Endothelial cell of umbilical vein (primary cell): ENCODE measurements around the gene INKA1. TPM values are rescaled to one million over a fixed set of nuclear protein-coding genes. Genes with fewer than 3 reads are reported as not detected.

Source experiments
- BruUV-seq: library from RNA; stranded (reverse); fragments of 400-500 nt; replicated peaks from 2 replicates; lab custom pipeline; 2021; lab: Mats Ljungman, UMichigan
- CTCF ChIA-PET: fragments of 300-600, 350-600 bp; sonication (Branson Sonifier 250); formaldehyde crosslinking; loops from one replicate; lab custom pipeline; 2021; ENCODE audit warnings: antibody characterized with exemption, inconsistent platforms; lab: Charles Lee
- POLR2A ChIA-PET: fragments of 300-600, 350-600 bp; sonication (Branson Sonifier 250); formaldehyde crosslinking; loops from one replicate; lab custom pipeline; 2021; ENCODE audit warnings: antibody characterized with exemption, inconsistent platforms; lab: Charles Lee
- DNase-seq: peaks from one replicate; pipeline ENCODE4 v3.0.0-alpha.2; 2011; ENCODE audit warnings: low read depth, low spot score
- FAIRE-seq: peaks from 2 replicates; lab custom pipeline; 2011; peaks lifted over from hg19 to GRCh38; lab: Jason Lieb, UNC
- H2AFZ ChIP-seq: 2 replicates; pipeline ENCODE4 v1.6.0; 2012; ENCODE audit warnings: low read depth, low read length, control low read depth, inconsistent platforms
- H3K27ac ChIP-seq: 2 replicates; pipeline ENCODE4 v1.5.1; 2011; ENCODE audit warnings: low read depth, mild to moderate bottlenecking, control low read depth, low read length, moderate library complexity; ENCODE audit not compliant: insufficient read depth
- H3K27me3 ChIP-seq, 2 experiments: 2 replicates each; pipeline versions ENCODE4 v1.6.0 to v1.6.1; 2011; ENCODE audit warnings: low read length in 2 of 2, mixed read lengths in 1 of 2; ENCODE audit not compliant: control insufficient read depth in 2 of 2, insufficient read depth in 2 of 2
- H3K36me3 ChIP-seq, 2 experiments: 2 replicates in 1 of 2; 3 replicates in 1 of 2; pipeline ENCODE4 v1.5.1; 2011; ENCODE audit warnings: low read length in 2 of 2, mild to moderate bottlenecking in 1 of 2, moderate library complexity in 1 of 2; ENCODE audit not compliant: control insufficient read depth in 2 of 2, insufficient read depth in 2 of 2; ENCODE audit errors: extremely low read depth in 1 of 2
- H3K4me1 ChIP-seq: 3 replicates; pipeline ENCODE4 v1.5.1; 2011; ENCODE audit warnings: mild to moderate bottlenecking, low read length; ENCODE audit not compliant: control insufficient read depth, insufficient read depth; ENCODE audit errors: extremely low read depth
- H3K4me2 ChIP-seq: 2 replicates; pipeline ENCODE4 v1.6.1; 2011; ENCODE audit warnings: low read length, control low read depth, mixed read lengths; ENCODE audit not compliant: insufficient read depth
- H3K4me3 ChIP-seq, 3 experiments: fragments of 200-600 bp in 1 of 3; sonication (generic), shearing (Covaris generic) in 1 of 3; replicated peaks in 1 of 3; 2 replicates each; pipeline ENCODE4 v1.5.1; 2011 to 2016; ENCODE audit warnings: control low read depth in 3 of 3, low read length in 3 of 3, mild to moderate bottlenecking in 2 of 3, inconsistent platforms in 1 of 3, low read depth in 1 of 3, moderate library complexity in 1 of 3; ENCODE audit not compliant: insufficient read depth in 1 of 3
- H3K79me2 ChIP-seq: 2 replicates; pipeline ENCODE4 v1.6.0; 2012; ENCODE audit warnings: low read length, inconsistent platforms; ENCODE audit not compliant: control insufficient read depth, insufficient read depth
- H3K9ac ChIP-seq: replicated peaks from 2 replicates; pipeline ENCODE3; 2011; ENCODE audit warnings: low read length, control low read depth; ENCODE audit not compliant: insufficient read depth; ENCODE audit errors: extremely low read depth
- H3K9me1 ChIP-seq: replicated peaks from 3 replicates; pipeline ENCODE4 v1.6.0; 2011; ENCODE audit warnings: mild to moderate bottlenecking, low read length; ENCODE audit not compliant: control insufficient read depth, insufficient read depth; ENCODE audit errors: extremely low read depth
- H3K9me3 ChIP-seq: replicated peaks from 2 replicates; pipeline ENCODE4 v1.5.1; 2012; ENCODE audit warnings: low read length, inconsistent platforms; ENCODE audit not compliant: control insufficient read depth, insufficient read depth
- H4K20me1 ChIP-seq: replicated peaks from 2 replicates; pipeline ENCODE3; 2011; ENCODE audit warnings: mild to moderate bottlenecking, low read length; ENCODE audit not compliant: control insufficient read depth, insufficient read depth; ENCODE audit errors: extremely low read depth
- EZH2 ChIP-seq: IDR thresholded peaks from 2 replicates; pipeline ENCODE4 v1.6.1; 2012; ENCODE audit warnings: borderline replicate concordance, low read depth, mild to moderate bottlenecking, moderate library complexity, low read length, inconsistent platforms; ENCODE audit not compliant: severe bottlenecking
- FOS ChIP-seq: IDR thresholded peaks from 2 replicates; pipeline ENCODE4 v1.6.1; 2011; ENCODE audit warnings: mild to moderate bottlenecking, low read length, moderate library complexity, borderline replicate concordance; ENCODE audit not compliant: insufficient read depth
- GATA2 ChIP-seq: IDR thresholded peaks from 2 replicates; pipeline ENCODE4 v1.7.0; 2011; ENCODE audit warnings: low read depth, mild to moderate bottlenecking, moderate library complexity, mixed read lengths, low read length; ENCODE audit not compliant: insufficient read length, insufficient read depth
- JUN ChIP-seq: IDR thresholded peaks from 2 replicates; pipeline ENCODE4 v1.6.1; 2011; ENCODE audit warnings: borderline replicate concordance, low read depth; ENCODE audit not compliant: insufficient read length, insufficient read depth
- MYC ChIP-seq: IDR thresholded peaks from one replicate; pipeline ENCODE4 v1.6.1; 2011; ENCODE audit warnings: mild to moderate bottlenecking, low read depth, low read length
- POLR2A ChIP-seq: IDR thresholded peaks from 2 replicates; pipeline ENCODE4 v1.6.1; 2012; ENCODE audit warnings: low read depth, mild to moderate bottlenecking, control low read depth, low read length
- POLR2AphosphoS5 ChIP-seq: IDR thresholded peaks from 2 replicates; pipeline ENCODE4 v1.6.1; 2012; ENCODE audit warnings: low read depth, mild to moderate bottlenecking, control low read depth, low read length, moderate library complexity; ENCODE audit not compliant: insufficient read depth
- dilution Hi-C: fragments of 300-500 bp; cut with MboI; formaldehyde crosslinking; loops from one replicate; pipeline ENCODE4 v1.15.0; 2019; ENCODE audit warnings: low sequenced_read_pairs; ENCODE audit not compliant: extremely low pct_ligation_motif_present
- intact Hi-C: fragments of 100-400 bp; cut with micrococcal nuclease; formaldehyde crosslinking; loops from one replicate; pipeline ENCODE4 v1.10.0; 2022
- polyA plus RNA-seq, 4 experiments: library from polyadenylated mRNA; depleted of rRNA in 3 of 4; stranded (reverse) in 3 of 4; unstranded in 1 of 4; fragments of >200 nt; gene quantifications; 2 replicates each; pipeline versions ENCODE4 v1.2.1 to v1.2.3, GENCODE V29; 2011 to 2012; ENCODE audit warnings: missing spikeins in 1 of 4
- total RNA-seq: library from RNA; stranded (reverse); gene quantifications from 2 replicates; pipeline ENCODE4 v1.2.3, GENCODE V29; 2021
- TF ChIP-seq, protein P1 (sequence below), 2 donors: IDR thresholded peaks; 1 replicate in 1 of 2; 2 replicates in 1 of 2; pipeline ENCODE4 v1.5.1; 2011; ENCODE audit warnings: low read length in 2 of 2, mild to moderate bottlenecking in 2 of 2, moderate library complexity in 2 of 2, control low read depth in 1 of 2, inconsistent platforms in 1 of 2, low read depth in 1 of 2; ENCODE audit not compliant: insufficient read depth in 1 of 2; ENCODE audit errors: extremely low read depth in 1 of 2
- TF ChIP-seq, protein P2 (sequence below): IDR thresholded peaks from 2 replicates; pipeline ENCODE4 v1.6.1; 2011; ENCODE audit not compliant: insufficient read depth, insufficient read length

Gene INKA1
- total and polyA plus RNA-seq, 2 donors (not counting 3 experiments of a cell fraction or from before 2014, with no cell fraction given): 24.0 to 37.8 TPM

DNA sequence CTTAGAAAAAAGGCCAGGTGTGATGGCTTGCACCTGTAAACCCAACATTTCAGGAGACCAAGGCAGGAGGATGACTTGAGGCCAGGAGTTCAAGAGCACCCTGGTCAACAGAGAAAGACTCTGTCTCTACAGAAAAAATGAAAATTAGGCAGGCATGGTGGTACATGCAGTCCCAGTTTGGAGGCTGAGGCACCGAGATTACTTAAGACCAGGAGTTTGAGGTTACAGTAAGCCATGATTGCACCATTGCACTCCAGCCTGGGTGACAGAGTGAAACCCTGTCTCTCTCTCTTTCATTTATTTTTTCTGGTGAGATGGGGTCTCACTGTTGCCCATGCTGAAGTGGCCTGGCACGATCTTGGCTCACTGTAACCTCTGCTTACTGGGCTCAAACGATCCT, 41.4 kb upstream of the INKA1 start:
- H2AFZ ChIP-seq: no peak overlapping the region
- dilution Hi-C loops: no loop called here
- DNase-seq (no peak), FAIRE-seq (no peak)
- no peaks in the 10 kb centered on the region for H3K9me3 ChIP-seq
- intact Hi-C loops: no loop called here
- no TSS peak for BruUV-seq
- H4K20me1 ChIP-seq: peaks cover 4% of the 10 kb centered on the region
- no peak overlapping the region for H3K27ac ChIP-seq
- no peak for TF ChIP-seq FOS
- no peaks in the 10 kb centered on the region for H3K9me1 ChIP-seq
- H3K9ac ChIP-seq: no peak overlapping the region
- no peaks in the 10 kb centered on the region for H3K27me3 ChIP-seq
- ChIA-PET CTCF (no interaction called here), POLR2A (no interaction called here)
- no peak overlapping the region for H3K4me2 ChIP-seq
- no peaks in the 10 kb centered on the region for H3K36me3 ChIP-seq
- H3K79me2 ChIP-seq: peaks cover 59% of the 10 kb centered on the region
- H3K4me1 ChIP-seq: no peaks in the 10 kb centered on the region
- no peak overlapping the region for H3K4me3 ChIP-seq

DNA sequence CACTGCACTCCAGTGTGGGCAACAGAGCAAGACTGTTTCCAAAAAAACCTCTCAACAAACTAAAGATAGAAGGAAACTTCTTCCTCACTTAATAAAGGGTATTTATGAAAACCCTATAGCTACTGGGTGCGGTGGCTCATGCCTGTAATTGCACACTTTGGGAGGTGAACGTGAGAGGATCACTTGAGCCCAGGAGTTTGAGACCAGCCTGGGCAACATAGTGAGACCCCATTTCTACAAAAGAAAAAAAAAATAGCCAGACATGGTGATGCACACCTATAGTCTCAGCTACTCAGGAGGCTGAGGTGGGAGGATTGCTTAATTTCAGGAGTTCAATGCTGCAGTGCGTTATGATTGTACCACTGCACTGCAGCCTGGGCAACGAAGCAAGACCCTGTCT, 39.1 kb upstream of the INKA1 start:
- no TSS peak for BruUV-seq
- Histone ChIP-seq H3K4me2 (no peak overlapping the region), H4K20me1 (peaks cover 5% of the 10 kb centered on the region), H2AFZ (no peak overlapping the region), H3K4me1 (no peaks in the 10 kb centered on the region), H3K79me2 (peaks cover 61% of the 10 kb centered on the region), H3K36me3 (no peaks in the 10 kb centered on the region), H3K9ac (no peak overlapping the region), H3K4me3 (no peak overlapping the region), H3K9me1 (no peaks in the 10 kb centered on the region), H3K9me3 (no peaks in the 10 kb centered on the region), H3K27ac (no peak overlapping the region), H3K27me3 (no peaks in the 10 kb centered on the region)
- CTCF ChIA-PET: no interaction called here
- TF ChIP-seq POLR2A (no peak), FOS (no peak), JUN (no peak), GATA2 (no peak), POLR2AphosphoS5 (no peak), MYC (no peak), EZH2 (no peak)
- TF ChIP-seq, protein P1, sequence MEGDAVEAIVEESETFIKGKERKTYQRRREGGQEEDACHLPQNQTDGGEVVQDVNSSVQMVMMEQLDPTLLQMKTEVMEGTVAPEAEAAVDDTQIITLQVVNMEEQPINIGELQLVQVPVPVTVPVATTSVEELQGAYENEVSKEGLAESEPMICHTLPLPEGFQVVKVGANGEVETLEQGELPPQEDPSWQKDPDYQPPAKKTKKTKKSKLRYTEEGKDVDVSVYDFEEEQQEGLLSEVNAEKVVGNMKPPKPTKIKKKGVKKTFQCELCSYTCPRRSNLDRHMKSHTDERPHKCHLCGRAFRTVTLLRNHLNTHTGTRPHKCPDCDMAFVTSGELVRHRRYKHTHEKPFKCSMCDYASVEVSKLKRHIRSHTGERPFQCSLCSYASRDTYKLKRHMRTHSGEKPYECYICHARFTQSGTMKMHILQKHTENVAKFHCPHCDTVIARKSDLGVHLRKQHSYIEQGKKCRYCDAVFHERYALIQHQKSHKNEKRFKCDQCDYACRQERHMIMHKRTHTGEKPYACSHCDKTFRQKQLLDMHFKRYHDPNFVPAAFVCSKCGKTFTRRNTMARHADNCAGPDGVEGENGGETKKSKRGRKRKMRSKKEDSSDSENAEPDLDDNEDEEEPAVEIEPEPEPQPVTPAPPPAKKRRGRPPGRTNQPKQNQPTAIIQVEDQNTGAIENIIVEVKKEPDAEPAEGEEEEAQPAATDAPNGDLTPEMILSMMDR (IDR thresholded peaks at IDR 0.05; ENCODE audit: extremely low read depth in 1 of 2, insufficient read depth in 1 of 2, low read depth in 1 of 2, low read length in 2 of 2): no peak
- TF ChIP-seq, protein P2, sequence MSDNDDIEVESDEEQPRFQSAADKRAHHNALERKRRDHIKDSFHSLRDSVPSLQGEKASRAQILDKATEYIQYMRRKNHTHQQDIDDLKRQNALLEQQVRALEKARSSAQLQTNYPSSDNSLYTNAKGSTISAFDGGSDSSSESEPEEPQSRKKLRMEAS: no peak
- POLR2A ChIA-PET: no interaction called here
- dilution Hi-C loops: no loop called here
- DNase-seq (no peak), FAIRE-seq (no peak)
- intact Hi-C loops: no loop called here
